Measurements from ENCODE around the gene GNPAT.
"Not testable (repeated sequence)": the region's sequence is repeated elsewhere in the genome, so short reads cannot be mapped to it uniquely, and the experiment has no call there.

The GNPAT gene

GRCh38 chr1:231206856-231207255 lies 34.2 kb upstream of the GNPAT start:
- no peak for TF ChIP-seq CTCF (IDR thresholded peaks at IDR 0.05; ENCODE audit: insufficient read depth, low read depth, low read length, missing control alignments)
- no peak for DNase-seq (ENCODE audit: low read depth)
- H3K4me3 ChIP-seq (ENCODE audit: low read depth, low read length) = no peak overlapping the region

GRCh38 chr1:231207437-231207836 lies 33.6 kb upstream of the GNPAT start:
- DNase-seq (ENCODE audit: low read depth) = no peak
- TF ChIP-seq CTCF (IDR thresholded peaks at IDR 0.05; ENCODE audit: insufficient read depth, low read depth, low read length, missing control alignments) = no peak
- no peak overlapping the region for H3K4me3 ChIP-seq (ENCODE audit: low read depth, low read length)

- no peak overlapping the region for H3K4me3 ChIP-seq (ENCODE audit: low read depth, low read length)
- DNase-seq (ENCODE audit: low read depth) = no peak
- TF ChIP-seq CTCF (IDR thresholded peaks at IDR 0.05; ENCODE audit: insufficient read depth, low read depth, low read length, missing control alignments) = no peak
These were observed 32.0 kb upstream of the GNPAT start for GRCh38 chr1:231208980-231209379.

- no peak overlapping the region for H3K4me3 ChIP-seq (ENCODE audit: low read depth, low read length)
- TF ChIP-seq CTCF (IDR thresholded peaks at IDR 0.05; ENCODE audit: insufficient read depth, low read depth, low read length, missing control alignments) = no peak
- DNase-seq (ENCODE audit: low read depth) = no peak
These were observed 31.5 kb upstream of the GNPAT start for GRCh38 chr1:231209531-231209930.

GRCh38 chr1:231210126-231210525 lies 30.9 kb upstream of the GNPAT start:
- TF ChIP-seq CTCF (IDR thresholded peaks at IDR 0.05; ENCODE audit: insufficient read depth, low read depth, low read length, missing control alignments) = no peak
- H3K4me3 ChIP-seq (ENCODE audit: low read depth, low read length) = no peak overlapping the region
- no peak for DNase-seq (ENCODE audit: low read depth)

- DNase-seq (ENCODE audit: low read depth) = peak; percentile 92
- H3K4me3 ChIP-seq (ENCODE audit: low read depth, low read length) = peak overlapping the region; percentile 52
These were observed 29.8 kb upstream of the GNPAT start for GRCh38 chr1:231211005-231211857.

GRCh38 chr1:231212301-231212700 lies 28.7 kb upstream of the GNPAT start:
- H3K4me3 ChIP-seq (ENCODE audit: low read depth, low read length); DNase-seq (ENCODE audit: low read depth): not testable (repeated sequence)

More at GRCh38 chr1:231211005-231211857, 29.8 kb upstream of the GNPAT start:
- peak; percentile 90 for TF ChIP-seq CTCF (IDR thresholded peaks at IDR 0.05; ENCODE audit: insufficient read depth, low read depth, low read length, missing control alignments)
